LNCaP clone FGC (cell line): ENCODE data around the gene NUCB2.
"Not testable (repeated sequence)": the region's sequence is repeated elsewhere in the genome, so short reads cannot be mapped to it uniquely, and the experiment has no call there.

Source experiments
- DNase-seq: peaks from one replicate; pipeline ENCODE4 v3.0.0-alpha.2; 2011; ENCODE audit warnings: low read depth
- H3K4me3 ChIP-seq: 2 replicates; pipeline ENCODE4 v1.5.1; 2011; ENCODE audit warnings: mild to moderate bottlenecking, low read depth, low read length, control low read depth
- TF ChIP-seq, protein P1 (sequence below): IDR thresholded peaks from 2 replicates; pipeline ENCODE4 v1.5.1; 2012; ENCODE audit warnings: mild to moderate bottlenecking; ENCODE audit not compliant: control insufficient read depth, insufficient read depth; ENCODE audit errors: extremely low read depth

The NUCB2 gene

GRCh38 chr11:17258670-17259069 lies 17.9 kb upstream of the NUCB2 start:
- TF ChIP-seq, protein P1, sequence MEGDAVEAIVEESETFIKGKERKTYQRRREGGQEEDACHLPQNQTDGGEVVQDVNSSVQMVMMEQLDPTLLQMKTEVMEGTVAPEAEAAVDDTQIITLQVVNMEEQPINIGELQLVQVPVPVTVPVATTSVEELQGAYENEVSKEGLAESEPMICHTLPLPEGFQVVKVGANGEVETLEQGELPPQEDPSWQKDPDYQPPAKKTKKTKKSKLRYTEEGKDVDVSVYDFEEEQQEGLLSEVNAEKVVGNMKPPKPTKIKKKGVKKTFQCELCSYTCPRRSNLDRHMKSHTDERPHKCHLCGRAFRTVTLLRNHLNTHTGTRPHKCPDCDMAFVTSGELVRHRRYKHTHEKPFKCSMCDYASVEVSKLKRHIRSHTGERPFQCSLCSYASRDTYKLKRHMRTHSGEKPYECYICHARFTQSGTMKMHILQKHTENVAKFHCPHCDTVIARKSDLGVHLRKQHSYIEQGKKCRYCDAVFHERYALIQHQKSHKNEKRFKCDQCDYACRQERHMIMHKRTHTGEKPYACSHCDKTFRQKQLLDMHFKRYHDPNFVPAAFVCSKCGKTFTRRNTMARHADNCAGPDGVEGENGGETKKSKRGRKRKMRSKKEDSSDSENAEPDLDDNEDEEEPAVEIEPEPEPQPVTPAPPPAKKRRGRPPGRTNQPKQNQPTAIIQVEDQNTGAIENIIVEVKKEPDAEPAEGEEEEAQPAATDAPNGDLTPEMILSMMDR: no peak
- DNase-seq: no peak
- H3K4me3 ChIP-seq: no peak overlapping the region

GRCh38 chr11:17259519-17259918 lies 17.0 kb upstream of the NUCB2 start:
- H3K4me3 ChIP-seq: no peak overlapping the region
- no peak for DNase-seq
- TF ChIP-seq, protein P1: no peak

DNA sequence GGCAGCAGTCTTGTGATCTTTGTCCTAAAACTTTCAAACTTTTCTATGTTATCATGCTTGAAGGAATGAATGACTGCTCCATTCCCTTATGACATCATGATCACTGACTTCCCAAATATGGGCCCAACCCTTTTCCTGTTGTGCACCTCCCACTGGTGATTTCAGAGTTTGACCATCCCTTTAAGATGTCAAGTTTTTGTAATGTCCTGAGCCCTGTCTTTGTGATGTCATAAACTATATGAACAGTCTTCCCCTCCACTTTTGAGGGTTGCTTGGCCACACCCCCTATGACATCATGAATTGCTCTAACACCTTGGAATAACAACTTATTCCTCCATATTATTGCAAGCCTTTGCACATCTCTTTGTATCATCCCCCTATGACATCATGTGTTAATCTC lies 16.5 kb upstream of the NUCB2 start:
- DNase-seq: no peak
- TF ChIP-seq, protein P1: no peak
- H3K4me3 ChIP-seq: no peak overlapping the region

DNA sequence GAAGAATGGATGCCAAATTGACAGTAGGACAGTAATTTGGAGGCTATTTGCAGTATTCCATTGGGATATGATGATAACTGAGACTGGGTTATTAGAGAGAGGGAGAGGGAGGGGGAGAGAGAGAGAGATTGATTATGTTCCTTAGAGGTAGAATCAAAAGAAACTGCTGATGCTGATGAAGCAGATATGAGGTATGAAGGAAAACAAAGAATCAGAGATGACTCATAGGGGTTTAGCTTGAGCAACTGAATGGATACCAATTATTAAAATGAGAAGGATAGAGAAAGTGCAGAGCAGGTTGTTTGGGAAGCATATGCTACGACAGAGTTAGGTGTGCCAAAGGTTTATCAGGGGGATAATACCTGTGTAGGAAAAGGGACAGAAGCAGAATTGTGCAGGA lies 12.8 kb upstream of the NUCB2 start:
- TF ChIP-seq, protein P1: no peak
- no peak for DNase-seq
- H3K4me3 ChIP-seq: no peak overlapping the region

- DNase-seq: no peak
- H3K4me3 ChIP-seq: no peak overlapping the region
- TF ChIP-seq, protein P1: no peak
Measured at GRCh38 chr11:17266781-17267180, 9.8 kb upstream of the NUCB2 start.

DNA sequence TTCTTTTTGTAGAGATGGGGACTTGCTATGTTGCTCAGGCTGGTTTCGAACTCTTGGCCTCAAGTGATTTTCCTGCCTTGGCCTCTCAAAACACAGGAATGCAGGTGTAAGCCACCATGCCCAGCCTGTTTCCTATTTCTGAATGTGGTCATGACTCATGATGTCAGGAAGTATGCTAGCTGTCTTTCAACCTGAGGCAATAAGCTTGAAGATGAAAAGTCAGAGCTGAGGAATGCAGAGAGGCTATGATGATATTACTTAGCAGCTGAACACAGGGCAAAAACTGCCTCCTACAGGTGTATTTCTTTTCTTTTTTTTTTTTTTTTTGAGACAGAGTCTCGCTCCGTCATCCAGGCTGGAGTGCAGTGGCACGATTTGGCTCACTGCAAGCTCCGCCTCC lies 9.0 kb upstream of the NUCB2 start:
- TF ChIP-seq, protein P1: no peak
- no peak for DNase-seq

GRCh38 chr11:17268500-17268899 lies 8.0 kb upstream of the NUCB2 start:
- H3K4me3 ChIP-seq: not testable (repeated sequence)

More for the DNA sequence above, 9.0 kb upstream of the NUCB2 start:
- H3K4me3 ChIP-seq: no peak overlapping the region

More at GRCh38 chr11:17268500-17268899, 8.0 kb upstream of the NUCB2 start:
- not testable (repeated sequence) for DNase-seq
